ENCODE measurements around the gene C1orf226.

DNA sequence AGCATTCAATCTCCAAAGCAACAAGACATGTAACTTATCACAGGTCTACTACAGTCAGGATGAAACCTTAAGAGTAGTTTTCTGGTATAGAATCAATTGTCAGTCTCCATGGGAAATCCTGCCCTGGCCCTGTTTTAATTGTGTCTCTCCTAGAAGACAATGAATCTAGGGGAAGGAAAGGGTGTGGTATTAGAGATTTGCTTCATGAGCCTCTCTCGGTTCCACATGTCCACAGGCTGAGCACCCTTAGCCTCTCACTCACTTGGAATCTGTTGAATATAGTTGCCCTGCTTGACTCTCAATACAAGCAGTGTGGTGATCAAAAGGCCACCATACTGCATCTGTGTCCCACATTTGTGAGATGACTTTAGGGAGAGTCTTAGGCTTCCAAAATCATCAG is 22.6 kb upstream of the C1orf226 start:
- TF ChIP-seq CTCF (IDR thresholded peaks at IDR 0.05; ENCODE audit: low read depth, low read length, missing input control) (no peak), YY1 (IDR thresholded peaks at IDR 0.05) (no peak), RAD21 (IDR thresholded peaks at IDR 0.05) (no peak)

All from liver (tissue), 3 donors.